GM19035 (cell line): ENCODE measurements around the gene RBFOX2.

Experiments used
- ATAC-seq: cut with Tn5 transposase; IDR thresholded peaks from one replicate; pipeline ENCODE4 v1.9.1; 2021; ENCODE audit not compliant: unreplicated experiment

The RBFOX2 gene

DNA sequence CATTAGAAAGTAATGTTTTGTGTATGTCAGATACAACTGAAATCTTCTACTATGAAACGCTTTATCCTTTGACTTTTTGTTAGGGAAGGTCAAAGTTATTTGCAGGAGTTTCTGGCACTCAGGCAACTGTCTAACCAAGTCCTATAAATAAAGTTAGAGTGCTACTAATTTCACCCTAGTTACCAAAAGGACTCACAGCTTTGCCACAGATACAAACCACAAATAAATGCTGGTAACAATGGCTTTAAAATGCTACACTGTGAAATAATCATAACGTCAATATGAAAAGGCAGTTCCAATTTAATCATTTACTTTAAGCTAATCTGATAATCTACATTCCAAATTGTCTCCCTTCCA lies 124.3 kb downstream of the RBFOX2 start:
- no peak for ATAC-seq

DNA sequence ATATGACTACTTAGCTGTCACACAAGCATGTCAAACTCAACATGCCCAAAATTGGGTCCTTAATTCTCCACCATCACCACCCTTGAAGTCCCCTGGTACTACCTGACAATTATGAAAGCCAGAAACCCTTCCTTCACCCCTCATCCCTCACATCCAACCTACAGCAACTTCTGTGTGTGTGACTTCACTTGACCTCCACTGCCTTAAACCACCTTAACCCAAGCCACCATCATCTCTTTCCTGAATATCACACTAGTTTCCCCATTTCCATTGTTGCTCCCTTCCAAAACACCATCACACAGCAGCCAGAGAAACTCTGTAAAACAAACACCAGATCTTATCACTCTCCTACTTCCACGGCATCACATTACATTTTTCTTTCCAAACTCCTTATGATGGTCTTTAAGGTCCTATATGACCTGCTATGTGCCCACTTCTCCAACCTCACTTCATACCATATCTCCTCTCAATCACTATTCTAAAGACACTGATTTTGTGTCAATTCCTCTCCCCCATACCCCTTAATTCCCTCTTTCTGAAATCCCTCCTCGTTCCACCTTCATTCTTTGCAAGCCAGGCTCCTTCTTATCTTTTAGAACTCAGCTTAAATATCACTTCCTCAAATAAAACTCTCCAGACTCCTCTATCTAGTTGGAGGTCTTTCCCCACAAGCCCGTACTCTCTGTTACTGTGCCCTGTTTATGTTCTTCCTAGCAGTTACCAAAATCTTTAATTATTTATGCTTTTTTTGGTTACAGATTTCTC lies 124.9 kb downstream of the RBFOX2 start:
- no peak for ATAC-seq

DNA sequence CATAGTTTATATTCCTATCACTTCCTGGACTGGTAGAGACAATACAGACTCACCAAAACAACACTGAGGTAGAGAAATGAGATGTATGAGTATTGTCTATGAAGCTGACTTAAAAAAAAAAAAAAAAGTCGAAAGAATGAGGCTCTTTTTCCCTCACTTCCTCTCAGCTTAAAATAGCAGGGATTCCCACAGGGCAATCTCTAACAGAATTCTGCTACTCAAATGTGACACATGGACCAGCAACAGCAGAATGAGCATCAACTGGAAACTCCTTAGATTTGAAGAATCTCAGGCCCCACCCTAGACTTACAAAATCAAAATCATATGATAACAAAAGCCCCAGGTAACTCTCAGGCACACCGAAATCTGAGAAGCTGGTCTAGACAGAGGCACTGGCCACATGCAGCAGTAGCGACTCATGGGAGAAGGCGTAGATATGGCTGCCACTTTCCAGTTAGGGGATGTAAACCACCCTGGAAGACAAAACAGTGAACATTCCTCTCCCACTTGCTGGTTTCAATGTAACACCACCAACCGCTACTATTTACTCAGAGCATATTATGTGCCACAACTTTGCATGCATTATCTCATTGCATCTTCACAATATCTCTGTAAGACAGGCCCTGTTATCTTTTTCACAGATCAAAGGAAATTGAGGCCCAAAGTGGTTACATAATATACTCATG lies 128.0 kb downstream of the RBFOX2 start:
- no peak for ATAC-seq

DNA sequence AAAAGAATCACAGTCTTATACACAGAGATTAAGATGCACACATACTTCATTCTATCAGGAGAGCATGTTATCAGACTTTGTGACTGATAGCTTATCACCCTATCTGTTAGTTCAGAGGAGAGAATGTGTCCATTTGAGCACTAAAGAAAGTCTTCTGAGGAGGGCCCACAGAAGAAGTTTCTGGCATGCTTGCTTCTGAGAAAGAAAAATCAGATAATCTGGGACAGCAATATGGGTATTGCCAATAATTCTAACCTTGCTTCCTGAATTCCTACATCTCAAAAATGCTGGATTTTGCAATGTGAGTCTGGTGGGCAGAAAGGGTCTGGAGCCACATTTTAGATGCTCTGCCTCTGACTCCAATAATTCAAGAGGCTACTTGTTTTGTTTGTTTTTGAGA lies 128.9 kb downstream of the RBFOX2 start:
- no peak for ATAC-seq

DNA sequence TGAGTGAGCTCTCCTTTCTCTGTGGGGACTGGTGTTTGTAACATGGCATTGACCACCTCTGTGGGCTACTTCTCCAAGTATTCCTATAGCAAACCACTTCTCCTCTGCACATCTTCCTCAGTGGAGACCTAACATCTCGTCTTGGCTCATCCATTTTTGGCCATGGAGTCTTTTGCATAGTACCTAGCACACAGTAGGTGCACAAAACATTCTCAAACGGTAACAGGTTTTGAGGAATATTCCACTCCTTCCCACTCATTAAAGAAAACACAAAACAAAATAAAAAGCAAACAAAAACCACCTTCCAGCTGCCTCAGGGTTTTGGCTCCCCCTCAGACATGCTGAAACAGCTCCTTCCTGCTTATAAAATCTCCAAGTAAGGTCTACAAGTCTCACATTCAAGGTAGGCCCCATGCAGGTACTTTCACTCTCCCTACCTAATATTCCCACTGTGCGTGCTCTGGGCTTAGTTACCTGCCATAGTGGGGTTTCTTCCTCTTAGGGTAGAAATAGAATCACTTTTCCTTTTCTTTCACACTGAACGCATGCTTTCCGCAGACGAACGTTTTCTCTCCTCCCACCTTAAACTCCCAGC lies 132.4 kb downstream of the RBFOX2 start:
- ATAC-seq = no peak

DNA sequence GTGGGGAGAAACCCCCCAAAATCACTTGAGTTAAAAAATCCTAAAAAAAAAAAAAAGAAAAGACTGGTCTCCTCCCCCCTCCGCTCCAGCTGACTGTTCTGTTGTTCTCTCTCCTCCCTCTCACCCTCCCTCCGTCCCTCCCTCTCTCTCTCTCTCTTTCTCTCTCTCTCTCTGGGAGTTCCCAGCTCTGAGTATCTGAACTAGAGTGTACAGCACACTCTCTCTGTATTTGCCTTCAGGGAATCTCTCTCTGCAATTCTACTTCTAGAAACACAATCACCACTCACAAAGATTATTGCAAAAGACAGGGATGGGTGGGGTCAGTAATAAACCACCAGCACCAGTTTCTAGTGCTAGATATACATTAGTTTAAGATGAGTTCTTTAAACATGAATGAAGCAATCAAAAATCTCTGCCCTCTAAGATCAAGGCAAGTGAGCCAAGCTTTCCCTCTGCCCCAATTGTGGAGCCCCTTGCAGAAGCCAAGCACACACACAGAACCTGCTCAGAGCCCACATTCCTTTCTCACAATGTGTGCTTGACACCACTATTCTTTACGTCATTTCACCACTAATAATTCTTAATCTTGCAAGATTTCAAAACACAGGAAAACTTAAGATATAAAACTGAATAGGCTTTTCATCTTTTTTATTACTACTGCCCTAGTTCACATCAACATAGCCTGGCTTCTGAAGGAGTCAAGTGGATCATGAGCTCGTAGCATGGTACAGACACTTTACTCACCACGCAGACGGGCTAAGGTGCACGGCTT lies 133.5 kb downstream of the RBFOX2 start:
- no peak for ATAC-seq

DNA sequence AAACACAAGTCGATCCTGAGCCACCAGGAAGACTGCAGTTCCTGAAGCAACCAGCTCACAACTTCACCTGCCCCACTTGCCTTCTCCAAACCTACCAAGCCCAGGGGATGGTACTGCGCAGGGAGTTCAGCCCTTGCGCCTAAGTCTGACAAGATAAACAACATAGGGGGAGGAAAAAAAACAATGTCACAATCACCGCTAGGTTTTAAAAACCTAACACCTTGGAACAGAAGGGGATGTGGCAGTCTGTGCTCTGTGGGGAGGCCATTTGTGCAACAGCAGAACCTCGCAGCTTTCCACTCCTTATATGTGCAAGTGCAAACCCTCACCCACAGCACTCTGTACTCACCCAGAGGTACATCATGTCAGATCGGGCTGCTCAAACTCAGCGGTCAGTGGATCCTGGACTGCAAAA lies 134.2 kb downstream of the RBFOX2 start:
- no peak for ATAC-seq

DNA sequence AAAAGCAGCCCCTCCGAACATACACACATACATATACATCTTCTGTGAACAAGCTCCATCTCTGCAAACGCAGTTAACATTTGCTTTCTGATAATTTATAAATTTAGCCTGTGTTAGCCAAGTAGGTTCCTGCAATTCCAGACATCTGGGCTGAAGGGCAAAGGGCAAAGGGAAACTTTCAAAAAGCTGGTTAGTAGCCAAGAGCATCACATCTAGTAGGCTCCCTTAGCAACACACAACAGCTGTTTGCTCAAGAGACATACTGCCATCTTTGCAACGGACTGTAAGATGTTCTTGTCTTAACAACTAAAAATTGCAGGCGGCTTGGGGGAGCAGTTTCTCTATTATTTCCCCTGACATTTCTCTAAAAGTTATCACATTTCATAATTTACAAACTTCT lies 134.9 kb downstream of the RBFOX2 start:
- ATAC-seq = no peak

DNA sequence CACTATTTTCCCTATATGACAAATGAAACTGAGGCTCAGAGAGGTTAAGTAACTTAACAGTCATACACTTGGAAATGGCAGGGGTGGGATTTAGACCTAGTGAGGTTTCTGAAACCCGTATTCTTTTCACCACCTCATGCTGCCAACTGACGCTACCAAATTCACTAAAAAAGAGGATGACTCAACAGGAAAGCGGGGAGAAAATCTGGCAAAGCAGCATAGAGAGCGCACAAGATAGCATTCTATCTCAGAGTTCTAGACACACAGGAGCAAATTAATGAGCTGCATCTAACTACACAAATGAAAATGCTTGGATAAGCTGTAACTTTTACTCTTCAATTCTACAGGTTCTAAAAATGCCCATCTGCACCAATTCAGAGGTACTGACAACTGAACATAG lies 136.4 kb downstream of the RBFOX2 start:
- ATAC-seq = no peak

DNA sequence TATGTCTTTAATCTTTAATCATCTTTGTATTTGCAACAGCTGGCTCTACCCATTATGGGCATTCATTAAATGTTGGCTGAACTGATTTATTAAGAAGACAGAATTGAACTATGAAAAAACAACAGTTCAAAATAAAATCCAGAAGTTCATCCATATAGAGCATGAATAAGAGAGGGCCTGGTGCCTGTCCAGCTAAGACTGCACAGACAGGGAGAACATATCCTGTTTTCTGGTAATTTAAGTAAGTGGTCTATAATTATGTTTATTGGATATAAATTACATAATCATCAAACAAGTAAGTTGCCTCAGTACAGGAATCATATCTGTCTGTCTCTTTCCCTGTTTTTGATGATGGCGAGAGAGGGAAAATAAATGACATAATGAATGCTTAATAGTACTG lies 137.2 kb downstream of the RBFOX2 start:
- no peak for ATAC-seq

DNA sequence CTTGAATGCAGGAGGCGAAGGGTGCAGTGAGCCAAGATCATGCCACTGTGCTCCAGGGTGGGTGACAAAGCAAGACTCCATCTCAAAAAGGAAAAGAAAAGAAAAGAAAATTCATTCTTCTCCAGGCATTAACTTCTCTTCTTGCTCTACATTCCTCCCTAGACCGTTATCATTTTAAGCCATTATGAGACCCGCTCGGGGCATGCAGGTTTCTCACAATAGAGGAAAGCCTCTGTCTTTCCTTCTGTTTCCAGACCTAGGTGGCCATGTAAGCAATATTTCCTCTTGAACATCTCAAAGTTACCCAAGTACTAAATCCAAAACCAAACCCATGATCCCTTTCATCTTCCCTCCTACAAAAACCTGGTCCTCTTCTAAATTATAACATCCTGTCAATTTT lies 139.6 kb downstream of the RBFOX2 start:
- ATAC-seq = no peak

DNA sequence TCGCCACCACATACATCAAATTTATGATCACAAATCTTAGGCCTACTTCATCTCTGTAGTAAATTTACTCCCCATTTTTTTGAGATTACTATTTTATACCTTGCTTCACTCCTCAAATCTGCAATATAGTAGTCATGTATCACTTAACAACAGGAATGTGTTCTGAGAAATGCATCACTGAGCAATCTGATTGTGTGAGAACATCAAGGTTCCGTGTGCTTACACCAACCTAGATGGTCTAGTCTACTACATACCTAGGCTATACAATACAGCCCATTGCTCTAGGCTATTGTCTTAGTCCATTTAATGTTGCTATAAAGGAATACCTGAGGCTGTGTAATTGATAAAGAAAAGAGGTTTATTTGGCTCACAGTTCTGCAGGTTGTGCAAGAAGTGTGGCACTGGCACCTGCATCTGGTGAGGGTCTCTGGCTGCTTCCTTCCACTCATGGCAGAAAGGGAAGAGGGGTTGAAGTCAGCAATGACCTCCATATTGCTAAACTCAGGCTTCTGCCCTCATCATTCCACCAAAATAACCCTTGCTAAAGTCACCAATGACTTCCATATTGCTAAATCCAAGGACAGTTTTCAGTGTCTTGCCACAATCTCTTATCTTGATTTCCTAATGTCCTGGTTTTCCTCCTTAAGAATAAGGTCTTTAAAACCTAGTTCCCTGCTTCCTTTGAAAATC lies 140.3 kb downstream of the RBFOX2 start:
- no peak for ATAC-seq

DNA sequence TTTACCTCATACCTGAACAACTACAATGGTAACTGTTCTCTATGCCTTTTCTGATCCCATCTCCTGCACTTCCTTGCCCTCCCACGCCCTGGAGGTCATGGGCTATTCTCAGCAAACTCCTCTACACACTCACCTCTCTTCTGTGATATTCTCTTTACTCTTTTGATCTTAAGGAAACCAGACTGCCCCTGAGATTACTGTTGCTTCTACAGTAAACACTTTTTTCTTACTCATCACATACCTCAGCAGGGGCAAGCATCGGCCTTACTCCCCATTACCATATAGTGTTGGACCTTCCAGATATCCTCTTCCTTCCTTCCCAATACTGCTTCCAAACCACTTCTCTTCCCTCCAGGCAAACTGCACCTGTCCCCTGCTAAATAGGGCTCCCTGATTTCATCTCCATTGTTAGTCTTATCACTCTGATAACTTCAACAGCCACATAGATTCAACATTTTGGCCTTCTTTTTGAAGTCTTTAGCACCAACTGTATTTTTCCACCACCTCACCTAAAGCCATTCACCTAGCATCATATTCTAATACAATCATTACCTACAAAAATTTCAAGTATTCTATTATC lies 141.2 kb downstream of the RBFOX2 start:
- ATAC-seq = no peak

DNA sequence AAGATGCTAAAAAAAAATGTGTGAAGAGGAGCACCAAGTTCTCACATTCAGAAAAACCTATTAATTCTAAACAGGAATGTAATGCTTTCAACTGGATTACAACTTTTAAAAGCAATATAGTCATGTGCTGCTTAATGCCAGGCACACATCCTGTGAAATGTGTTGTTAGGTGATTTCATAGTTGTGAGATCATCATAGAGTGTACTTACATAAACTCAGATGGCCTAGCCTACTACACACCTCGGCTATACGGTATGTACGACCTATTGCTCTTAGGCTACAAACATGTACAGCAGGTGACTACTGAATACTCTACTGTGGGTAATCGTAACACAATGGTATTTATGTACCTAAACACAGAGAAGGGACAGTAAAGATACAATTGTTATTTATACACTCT lies 142.3 kb downstream of the RBFOX2 start:
- no peak for ATAC-seq

DNA sequence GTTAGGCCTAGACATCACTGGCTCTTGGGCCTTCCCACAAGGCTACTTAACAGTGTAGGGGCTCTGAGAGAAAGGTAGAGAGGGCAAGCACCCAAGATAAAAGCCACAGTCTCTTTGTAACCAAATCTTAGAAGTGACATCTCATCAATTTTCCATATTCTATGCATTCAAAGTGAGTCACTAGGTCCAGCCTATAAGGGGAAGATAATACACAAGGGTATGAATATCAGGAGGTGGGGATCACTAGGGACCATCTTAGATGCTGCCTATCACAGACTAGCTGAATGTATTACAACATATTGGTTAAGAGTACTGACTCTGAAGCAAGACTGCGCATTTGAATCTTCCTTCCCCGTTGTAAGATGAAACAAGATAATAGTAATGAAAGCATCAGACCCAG lies 144.1 kb downstream of the RBFOX2 start:
- ATAC-seq = no peak

DNA sequence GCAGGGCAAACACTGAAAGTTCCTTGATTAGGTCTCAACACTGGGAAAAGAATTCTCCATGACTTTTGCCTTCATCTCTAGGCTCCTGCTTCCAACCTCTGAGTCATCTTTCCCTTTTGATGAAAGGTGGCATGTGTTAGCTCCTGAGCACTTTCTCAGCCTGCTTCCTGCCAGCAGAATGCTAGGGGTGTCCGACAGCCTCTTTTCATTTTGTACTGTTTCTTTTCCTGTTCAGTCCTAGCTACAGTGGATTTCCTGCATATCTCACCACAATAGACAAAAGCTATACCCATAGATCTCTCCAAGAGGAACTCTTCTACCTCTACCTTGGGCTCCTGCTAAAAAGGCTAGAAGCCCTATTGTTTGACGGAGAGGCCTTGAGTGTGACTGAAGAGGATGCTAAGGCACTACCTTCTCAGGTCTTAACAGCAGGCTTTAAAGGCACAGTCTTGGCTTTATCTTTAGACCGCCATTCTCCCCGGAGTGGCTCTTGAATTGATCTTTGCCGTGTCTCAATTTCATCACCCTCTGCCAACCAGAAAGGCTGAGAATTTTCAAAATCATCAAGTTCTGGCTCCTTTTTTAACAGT lies 145.5 kb downstream of the RBFOX2 start:
- no peak for ATAC-seq

DNA sequence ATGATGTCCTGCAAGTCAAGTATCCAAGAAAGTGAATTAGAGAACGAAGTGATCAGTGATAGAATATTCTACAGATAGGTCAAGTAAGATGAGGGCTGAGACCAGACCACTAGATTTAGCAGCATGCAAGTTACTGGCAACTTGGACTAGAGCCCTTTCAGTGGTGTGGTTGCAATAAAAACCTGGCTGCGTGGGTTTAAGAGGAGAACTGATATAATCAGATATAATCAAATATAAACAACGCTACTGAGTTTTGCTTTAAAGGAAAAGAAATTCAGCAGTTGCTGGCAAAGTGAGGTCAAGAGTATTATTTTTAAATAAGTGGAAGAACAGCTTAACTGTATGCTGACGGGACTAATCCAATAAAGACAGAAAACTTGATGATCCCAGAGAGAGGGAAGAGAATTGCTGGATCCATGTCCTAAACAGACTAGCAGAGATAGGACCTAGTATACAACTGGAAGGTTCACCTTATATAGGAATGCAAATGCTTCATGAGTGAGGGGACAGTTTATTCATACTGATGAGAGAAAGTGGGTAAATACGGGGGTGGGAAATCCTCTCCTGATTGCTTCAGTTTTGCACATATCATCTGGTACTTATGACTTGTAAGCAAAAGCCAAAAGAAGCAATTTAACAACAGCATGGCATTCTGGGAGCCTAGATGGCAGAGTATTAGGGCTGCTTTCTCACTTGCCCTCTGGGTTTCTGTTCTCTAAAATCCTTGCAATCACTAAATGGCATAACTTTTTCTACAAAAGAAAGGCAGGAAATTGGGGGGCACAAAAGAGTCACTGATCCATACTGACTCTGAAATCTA lies 146.2 kb downstream of the RBFOX2 start:
- ATAC-seq = no peak

DNA sequence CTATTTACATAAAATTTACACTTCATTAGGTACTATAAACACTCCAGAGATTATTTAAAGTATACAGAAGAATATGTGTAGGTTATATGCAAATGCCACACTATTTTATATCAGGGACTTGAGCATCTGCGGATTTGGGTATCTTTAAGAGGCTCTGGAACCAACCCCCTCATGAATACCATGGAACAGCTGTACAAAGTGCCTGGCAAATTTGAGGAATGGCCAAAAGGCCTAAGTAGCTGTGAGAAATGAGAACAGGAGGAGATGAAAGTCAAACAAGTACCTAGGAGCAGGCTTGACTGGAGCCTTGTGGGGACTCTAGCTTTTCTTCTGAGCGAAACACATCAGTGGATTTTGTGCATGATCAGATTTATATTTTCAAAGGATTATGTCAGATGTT lies 149.3 kb downstream of the RBFOX2 start:
- no peak for ATAC-seq

DNA sequence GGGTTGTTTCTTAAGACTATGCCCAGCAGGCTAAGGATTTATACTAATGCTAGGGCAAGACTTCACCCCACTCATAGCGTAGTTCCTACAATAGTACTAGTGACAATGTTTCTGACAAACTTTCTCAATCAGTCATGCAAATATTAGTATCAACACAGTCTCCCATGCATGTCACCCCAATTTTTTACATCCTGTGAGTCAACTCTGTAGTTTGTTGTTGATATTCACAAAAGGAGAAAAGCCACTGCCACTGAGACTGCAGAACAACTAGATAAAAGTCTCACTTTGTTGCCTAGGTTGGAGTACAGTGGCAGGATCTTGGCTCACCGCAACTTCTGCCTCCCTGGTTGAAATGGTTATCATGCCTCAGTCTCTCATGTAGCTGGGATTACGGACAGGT lies 155.2 kb downstream of the RBFOX2 start:
- no peak for ATAC-seq

DNA sequence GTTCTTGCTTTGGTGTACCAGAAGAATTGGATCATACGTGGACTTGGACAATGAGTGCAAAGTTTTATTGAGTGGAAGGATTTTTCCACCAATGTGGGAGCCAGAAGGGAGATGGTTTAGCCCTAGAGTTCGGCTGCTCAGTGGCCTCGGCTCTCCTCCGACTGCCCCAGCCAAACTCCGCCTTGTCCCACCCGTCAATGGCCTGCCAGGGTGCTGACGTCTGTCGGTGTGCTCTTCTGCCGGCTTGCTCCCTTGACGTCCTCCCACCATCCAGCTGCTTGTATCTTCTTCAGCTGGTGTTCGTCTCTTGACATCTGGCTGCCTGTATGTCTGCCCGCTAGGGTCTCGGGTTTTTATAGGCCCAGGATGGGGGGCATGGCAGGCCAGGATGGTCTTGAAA lies 156.2 kb downstream of the RBFOX2 start:
- no peak for ATAC-seq
